GM12892 (cell line): ENCODE measurements around the gene TRPM5.

Experiments
- DNase-seq: peaks from one replicate; pipeline ENCODE4 v3.0.0; 2011; ENCODE audit not compliant: insufficient read length
- FAIRE-seq: peaks from 2 replicates; lab custom pipeline; 2011; peaks lifted over from hg19 to GRCh38; lab: Jason Lieb, UNC
- POLR2A ChIP-seq: IDR thresholded peaks from 2 replicates; pipeline ENCODE4 v1.6.1; 2011; ENCODE audit warnings: low read depth, low read length, control low read depth
- POLR2AphosphoS5 ChIP-seq: IDR thresholded peaks from 2 replicates; pipeline ENCODE4 v1.6.1; 2011; ENCODE audit warnings: low read depth, low read length, control low read depth
- TAF1 ChIP-seq: IDR thresholded peaks from 2 replicates; pipeline ENCODE4 v1.6.1; 2011; ENCODE audit warnings: low read depth, mild to moderate bottlenecking, control low read depth, low read length, borderline replicate concordance

TRPM5 gene

GRCh38 chr11:2459016-2459725 is 14.9 kb upstream of the TRPM5 start:
- DNase-seq (no peak), FAIRE-seq (no peak)
- TF ChIP-seq POLR2AphosphoS5 (no peak), TAF1 (no peak), POLR2A (no peak)

- TF ChIP-seq POLR2A (no peak), POLR2AphosphoS5 (no peak), TAF1 (no peak)
- DNase-seq (no peak), FAIRE-seq (no peak)
Measured at GRCh38 chr11:2458321-2458720, 14.0 kb upstream of the TRPM5 start.

- TF ChIP-seq POLR2AphosphoS5 (no peak), TAF1 (no peak), POLR2A (no peak)
- FAIRE-seq (no peak), DNase-seq (no peak)
Measured at GRCh38 chr11:2453436-2453835, 9.1 kb upstream of the TRPM5 start.

- no peak for TF ChIP-seq POLR2AphosphoS5
- no peak for TF ChIP-seq POLR2A
- no peak for TF ChIP-seq TAF1
- no peak for FAIRE-seq
- DNase-seq: no peak
Measured at GRCh38 chr11:2452321-2453012, 8.2 kb upstream of the TRPM5 start.

- FAIRE-seq (no peak), DNase-seq (no peak)
- TF ChIP-seq TAF1 (no peak), POLR2AphosphoS5 (no peak), POLR2A (no peak)
Measured at GRCh38 chr11:2451916-2452315, 7.6 kb upstream of the TRPM5 start.

GRCh38 chr11:2451336-2451735 is 7.0 kb upstream of the TRPM5 start:
- no peak for FAIRE-seq
- no peak for TF ChIP-seq TAF1
- no peak for TF ChIP-seq POLR2A
- TF ChIP-seq POLR2AphosphoS5: no peak
- DNase-seq: no peak

GRCh38 chr11:2450321-2451041 is 6.2 kb upstream of the TRPM5 start:
- TF ChIP-seq POLR2AphosphoS5: no peak
- no peak for TF ChIP-seq TAF1
- no peak for TF ChIP-seq POLR2A
- DNase-seq: no peak
- no peak for FAIRE-seq

- DNase-seq (no peak), FAIRE-seq (no peak)
- no peak for TF ChIP-seq POLR2A
- TF ChIP-seq POLR2AphosphoS5: no peak
- no peak for TF ChIP-seq TAF1
Measured at GRCh38 chr11:2449548-2450320, 5.4 kb upstream of the TRPM5 start.

- TF ChIP-seq POLR2AphosphoS5 (no peak), POLR2A (no peak), TAF1 (no peak)
- DNase-seq: no peak
- no peak for FAIRE-seq
Measured at GRCh38 chr11:2448661-2449547, 4.6 kb upstream of the TRPM5 start.

GRCh38 chr11:2447951-2448650 is 3.8 kb upstream of the TRPM5 start:
- no peak for FAIRE-seq
- no peak for DNase-seq
- TF ChIP-seq TAF1 (no peak), POLR2AphosphoS5 (no peak), POLR2A (no peak)
